Suprapubic skin (tissue), 4 donors: ENCODE measurements around the gene CYFIP1. TPM values are rescaled to one million over a fixed set of nuclear protein-coding genes. Genes with fewer than 3 reads are reported as not detected.

ENCODE experiments used
- DNase-seq, 2 donors: peaks; one replicate each; pipeline ENCODE4 v3.0.0-alpha.2; 2019; ENCODE audit warnings: low spot score in 2 of 2
- H3K27ac ChIP-seq: fragments of 200-600 bp; sonication (generic); one replicate; pipeline ENCODE4 v1.5.1; 2019
- H3K27me3 ChIP-seq: fragments of 200-600 bp; sonication (generic); one replicate; pipeline ENCODE4 v1.5.1; 2019
- H3K36me3 ChIP-seq: fragments of 200-600 bp; sonication (generic); one replicate; pipeline ENCODE4 v1.5.1; 2019
- H3K4me1 ChIP-seq: fragments of 200-600 bp; sonication (generic); one replicate; pipeline ENCODE4 v1.5.1; 2019
- H3K4me3 ChIP-seq: fragments of 200-600 bp; sonication (generic); one replicate; pipeline ENCODE4 v1.5.1; 2019; ENCODE audit warnings: mild to moderate bottlenecking
- H3K9me3 ChIP-seq: fragments of 200-600 bp; sonication (generic); one replicate; pipeline ENCODE4 v1.5.1; 2019
- EP300 ChIP-seq: sonication (generic); formaldehyde crosslinking; IDR thresholded peaks from one replicate; pipeline ENCODE4 v1.6.1; 2017; ENCODE audit warnings: antibody characterized with exemption
- POLR2A ChIP-seq, 2 donors: fragments of 450-650 bp; IDR thresholded peaks; one replicate each; pipeline ENCODE4 v1.6.1; 2017; ENCODE audit warnings: antibody characterized with exemption in 2 of 2, mild to moderate bottlenecking in 2 of 2, moderate library complexity in 2 of 2
- POLR2AphosphoS5 ChIP-seq, 3 donors: sonication (generic); formaldehyde crosslinking; IDR thresholded peaks; one replicate each; pipeline ENCODE4 v1.6.1; 2017; ENCODE audit warnings: antibody characterized with exemption in 3 of 3
- WGBS: methylation state at CpG from one replicate; pipeline ENCODE4 v1.1.5; 2018; 5-methylcytosine and 5-hydroxymethylcytosine counted together
- total RNA-seq, 4 donors: library from RNA; depleted of rRNA; stranded (reverse); fragments of >200 nt; gene quantifications; one replicate each; pipeline ENCODE4 v1.1.0, GENCODE V29; 2016
- TF ChIP-seq, protein P1 (sequence below), 2 donors: fragments of 200-600 bp in 1 of 2; fragments of 450-650 bp in 1 of 2; sonication (generic) in 1 of 2; IDR thresholded peaks; one replicate each; pipeline ENCODE4 v1.5.1; 2016 to 2019; ENCODE audit warnings: antibody characterized with exemption in 2 of 2, mild to moderate bottlenecking in 1 of 2, moderate library complexity in 1 of 2

CYFIP1 gene
- total RNA-seq, 4 donors from 2014 or later, result 77.5 to 106 (median 99.4) TPM

DNA sequence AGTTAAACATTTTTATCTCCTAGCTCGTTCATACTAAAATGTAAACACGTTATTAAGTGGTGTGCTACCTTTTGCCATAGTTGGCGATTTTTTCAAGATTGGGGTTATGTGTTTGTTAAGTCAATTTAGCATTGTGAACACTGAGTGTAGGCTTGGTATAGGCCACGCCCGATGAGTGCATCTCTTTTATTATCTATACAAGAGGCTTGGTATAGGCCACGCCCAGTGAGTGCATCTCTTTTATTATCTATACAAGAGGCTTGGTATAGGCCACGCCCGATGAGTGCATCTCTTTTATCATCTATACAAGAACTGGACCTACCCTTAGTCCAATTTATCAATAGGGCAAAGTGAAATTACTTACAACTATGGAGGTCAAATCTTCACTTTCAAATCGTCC lies 71.3 kb downstream of the CYFIP1 start:
- TF ChIP-seq POLR2AphosphoS5 (IDR thresholded peaks at IDR 0.05), result no peak
- Histone ChIP-seq H3K4me3 (no peak overlapping the region), H3K27me3 (no peaks in the 10 kb centered on the region), H3K9me3 (no peaks in the 10 kb centered on the region), H3K27ac (no peak overlapping the region), H3K36me3 (peaks cover 82% of the 10 kb centered on the region), H3K4me1 (no peaks in the 10 kb centered on the region)
- no peak for DNase-seq
- 98% methylated on average over 9 of the region's 9 CpGs for WGBS

DNA sequence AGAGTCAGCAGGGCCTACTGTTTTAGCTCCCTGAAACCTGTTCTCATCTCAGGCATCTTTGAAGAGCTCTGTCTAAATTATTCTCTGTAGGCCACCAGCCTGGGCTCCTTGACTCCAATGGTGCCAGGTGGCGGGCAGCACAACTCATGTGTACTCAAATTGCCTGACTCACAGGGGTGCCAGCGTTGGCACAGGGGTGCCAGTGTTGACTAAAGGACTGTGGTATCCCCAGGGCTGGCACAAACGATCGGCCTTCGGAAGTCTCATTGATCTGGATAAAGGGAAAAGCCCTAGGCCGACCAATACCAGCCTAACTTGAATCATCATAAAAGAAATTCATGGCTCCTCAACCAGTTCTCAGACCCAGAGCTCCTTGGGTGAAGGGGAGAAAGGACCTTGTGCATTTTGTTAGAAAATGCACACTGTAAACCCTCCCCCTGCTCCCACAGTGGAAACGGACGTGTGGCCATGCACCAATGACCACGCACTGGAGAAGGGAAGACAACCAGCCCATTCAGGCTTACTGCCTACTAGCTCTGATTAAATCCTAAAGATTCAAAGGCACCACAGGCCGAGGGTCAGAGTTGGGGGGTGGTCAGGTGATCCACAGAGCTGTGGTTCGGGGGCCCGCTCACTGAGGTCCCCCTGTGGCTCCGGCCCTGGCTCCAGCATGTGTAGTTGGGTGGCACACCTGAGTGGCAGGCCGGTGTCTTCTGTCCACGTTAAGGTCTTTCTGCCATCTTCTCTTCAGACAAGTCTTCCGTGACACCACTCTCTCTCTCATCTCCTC lies 72.8 kb downstream of the CYFIP1 start:
- DNase-seq, result no peak
- TF ChIP-seq EP300 (no peak), POLR2AphosphoS5 (IDR thresholded peaks at IDR 0.05) (no peak), POLR2A (IDR thresholded peaks at IDR 0.05) (no peak)
- TF ChIP-seq, protein P1, sequence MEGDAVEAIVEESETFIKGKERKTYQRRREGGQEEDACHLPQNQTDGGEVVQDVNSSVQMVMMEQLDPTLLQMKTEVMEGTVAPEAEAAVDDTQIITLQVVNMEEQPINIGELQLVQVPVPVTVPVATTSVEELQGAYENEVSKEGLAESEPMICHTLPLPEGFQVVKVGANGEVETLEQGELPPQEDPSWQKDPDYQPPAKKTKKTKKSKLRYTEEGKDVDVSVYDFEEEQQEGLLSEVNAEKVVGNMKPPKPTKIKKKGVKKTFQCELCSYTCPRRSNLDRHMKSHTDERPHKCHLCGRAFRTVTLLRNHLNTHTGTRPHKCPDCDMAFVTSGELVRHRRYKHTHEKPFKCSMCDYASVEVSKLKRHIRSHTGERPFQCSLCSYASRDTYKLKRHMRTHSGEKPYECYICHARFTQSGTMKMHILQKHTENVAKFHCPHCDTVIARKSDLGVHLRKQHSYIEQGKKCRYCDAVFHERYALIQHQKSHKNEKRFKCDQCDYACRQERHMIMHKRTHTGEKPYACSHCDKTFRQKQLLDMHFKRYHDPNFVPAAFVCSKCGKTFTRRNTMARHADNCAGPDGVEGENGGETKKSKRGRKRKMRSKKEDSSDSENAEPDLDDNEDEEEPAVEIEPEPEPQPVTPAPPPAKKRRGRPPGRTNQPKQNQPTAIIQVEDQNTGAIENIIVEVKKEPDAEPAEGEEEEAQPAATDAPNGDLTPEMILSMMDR (IDR thresholded peaks at IDR 0.05), result no peak
- H3K9me3 ChIP-seq, result no peaks in the 10 kb centered on the region
- peaks cover 84% of the 10 kb centered on the region for H3K36me3 ChIP-seq
- H3K4me3 ChIP-seq, result no peak overlapping the region
- no peaks in the 10 kb centered on the region for H3K4me1 ChIP-seq
- 92% methylated on average over 16 of the region's 16 CpGs for WGBS
- no peaks in the 10 kb centered on the region for H3K27me3 ChIP-seq
- H3K27ac ChIP-seq, result no peak overlapping the region

DNA sequence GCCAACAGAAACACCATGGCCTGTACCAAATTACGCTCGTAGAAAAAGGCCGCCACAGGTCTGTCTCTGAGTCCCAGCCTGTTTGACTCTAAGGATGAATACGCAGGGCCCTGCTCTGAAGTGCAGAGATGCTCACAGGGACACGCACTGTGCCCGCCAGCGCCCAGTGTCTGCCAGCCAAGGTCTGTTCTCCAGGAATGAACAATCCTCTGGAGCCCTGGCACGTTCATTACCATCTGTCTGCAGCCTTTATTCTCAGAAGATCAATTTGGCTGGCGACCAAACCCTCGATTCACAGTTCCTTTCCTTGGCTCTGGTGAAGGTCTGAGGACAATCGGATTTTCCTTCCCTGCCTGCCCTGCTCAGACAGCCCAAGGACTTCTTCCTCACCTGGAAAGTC lies 75.4 kb downstream of the CYFIP1 start:
- H3K27me3 ChIP-seq, result no peaks in the 10 kb centered on the region
- DNase-seq, result no peak
- H3K36me3 ChIP-seq, result peaks cover 83% of the 10 kb centered on the region
- WGBS, result 77% methylated on average over 11 of the region's 11 CpGs
- H3K4me3 ChIP-seq, result no peak overlapping the region
- H3K27ac ChIP-seq, result no peak overlapping the region
- no peaks in the 10 kb centered on the region for H3K4me1 ChIP-seq
- TF ChIP-seq, protein P1 (IDR thresholded peaks at IDR 0.05), result no peak
- TF ChIP-seq POLR2A (IDR thresholded peaks at IDR 0.05), result no peak
- TF ChIP-seq EP300, result no peak
- TF ChIP-seq POLR2AphosphoS5 (IDR thresholded peaks at IDR 0.05), result no peak
- H3K9me3 ChIP-seq, result no peaks in the 10 kb centered on the region

DNA sequence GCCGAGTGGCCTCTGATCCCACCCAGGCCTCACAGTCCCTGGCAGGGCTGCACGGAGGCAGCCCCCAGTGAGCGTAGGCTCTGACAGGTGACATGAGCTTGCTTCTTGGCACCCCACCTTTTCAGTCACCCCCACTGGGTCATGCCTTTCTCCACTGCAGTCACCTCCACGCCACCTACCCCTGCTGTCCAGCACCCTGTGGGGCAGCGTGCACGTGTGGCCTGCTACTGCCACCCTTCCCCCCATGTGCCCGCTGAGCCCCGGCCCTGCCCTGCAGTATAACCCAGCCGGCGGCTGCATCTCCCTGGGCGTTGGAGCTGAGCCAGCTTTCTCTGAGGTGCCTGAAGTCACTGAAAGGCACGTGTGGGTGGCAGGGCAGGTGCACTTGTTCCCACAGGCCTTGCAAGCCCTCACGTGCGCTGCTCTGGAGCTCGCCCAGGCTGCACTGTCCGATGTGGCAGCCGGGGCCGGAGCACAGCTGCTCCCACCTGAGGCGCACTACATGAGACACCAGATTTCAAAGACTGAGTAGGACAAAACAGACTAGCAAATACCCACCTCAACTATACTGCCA lies 76.1 kb downstream of the CYFIP1 start:
- H3K27ac ChIP-seq, result no peak overlapping the region
- H3K27me3 ChIP-seq, result no peaks in the 10 kb centered on the region
- H3K4me1 ChIP-seq, result no peaks in the 10 kb centered on the region
- TF ChIP-seq POLR2A (IDR thresholded peaks at IDR 0.05) (no peak), POLR2AphosphoS5 (IDR thresholded peaks at IDR 0.05) (no peak), EP300 (no peak)
- TF ChIP-seq, protein P1 (IDR thresholded peaks at IDR 0.05), result no peak
- no peaks in the 10 kb centered on the region for H3K9me3 ChIP-seq
- WGBS, result 91% methylated on average over 13 of the region's 19 CpGs
- no peak for DNase-seq
- H3K4me3 ChIP-seq, result no peak overlapping the region
- H3K36me3 ChIP-seq, result peaks cover 82% of the 10 kb centered on the region

DNA sequence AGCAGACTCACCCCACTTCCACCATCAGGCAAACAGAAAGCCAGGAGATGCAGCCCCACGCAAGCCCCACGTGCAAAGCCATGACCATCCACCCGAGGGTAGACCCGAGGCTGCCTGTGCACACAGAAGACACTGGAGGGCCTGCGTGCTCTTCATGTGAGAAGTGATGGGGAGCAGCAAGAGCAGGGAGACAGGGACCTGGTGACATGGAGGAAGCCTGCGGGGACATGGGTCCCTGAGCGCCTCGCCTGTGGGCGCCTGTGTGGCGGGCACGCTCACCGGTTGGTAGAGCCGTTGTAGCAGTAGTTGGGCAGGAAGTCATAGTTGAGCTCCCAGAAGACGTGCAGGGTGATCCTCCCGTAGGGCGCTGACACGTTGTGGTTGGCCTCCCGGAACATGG lies 76.7 kb downstream of the CYFIP1 start:
- no peaks in the 10 kb centered on the region for H3K9me3 ChIP-seq
- TF ChIP-seq POLR2AphosphoS5 (IDR thresholded peaks at IDR 0.05) (no peak), EP300 (no peak), POLR2A (IDR thresholded peaks at IDR 0.05) (no peak)
- TF ChIP-seq, protein P1 (IDR thresholded peaks at IDR 0.05), result no peak
- 91% methylated on average over 17 of the region's 18 CpGs for WGBS
- H3K27me3 ChIP-seq, result no peaks in the 10 kb centered on the region
- peaks cover 82% of the 10 kb centered on the region for H3K36me3 ChIP-seq
- no peak overlapping the region for H3K27ac ChIP-seq
- DNase-seq, result no peak
- H3K4me3 ChIP-seq, result no peak overlapping the region
- no peaks in the 10 kb centered on the region for H3K4me1 ChIP-seq
